GM20000 (cell line): ENCODE data around the gene TSPAN4.

Source experiments
- DNase-seq: peaks from one replicate; pipeline ENCODE4 v3.0.0; 2012; ENCODE audit warnings: low spot score
- CTCF ChIP-seq: IDR thresholded peaks from 2 replicates; pipeline ENCODE4 v1.5.1; 2012; ENCODE audit warnings: mild to moderate bottlenecking, control low read depth; ENCODE audit errors: extremely low read depth, missing control alignments

TSPAN4 gene

GRCh38 chr11:908273-908672 lies 65.6 kb downstream of the TSPAN4 start:
- no peak for DNase-seq
- TF ChIP-seq CTCF = no peak

GRCh38 chr11:909406-909805 lies 66.8 kb downstream of the TSPAN4 start:
- no peak for DNase-seq
- no peak for TF ChIP-seq CTCF

GRCh38 chr11:910044-910588 lies 67.5 kb downstream of the TSPAN4 start:
- DNase-seq = no peak
- no peak for TF ChIP-seq CTCF

GRCh38 chr11:910589-911030 lies 68.0 kb downstream of the TSPAN4 start, which contains the start of gene CHID1:
Gene CHID1, minus strand, starts transcription at chr11:910810. Its CDS starts 5,994 bp downstream, at chr11:904816.
- TF ChIP-seq CTCF = no peak
- DNase-seq = peak; percentile 100

- TF ChIP-seq CTCF = no peak
- DNase-seq = peak; percentile 67
Observed at GRCh38 chr11:911031-911889, 68.6 kb downstream of the TSPAN4 start.

- TF ChIP-seq CTCF = no peak
- no peak for DNase-seq
Observed at GRCh38 chr11:911890-912219, 69.2 kb downstream of the TSPAN4 start.

- no peak for DNase-seq
Observed at GRCh38 chr11:912266-912665, 69.6 kb downstream of the TSPAN4 start.

More at GRCh38 chr11:912266-912665, 69.6 kb downstream of the TSPAN4 start:
- no peak for TF ChIP-seq CTCF
